H9 (cell line): ENCODE results near the gene HIGD2A. TPM values are rescaled to one million over a fixed set of nuclear protein-coding genes. Genes with fewer than 3 reads are reported as not detected.

ENCODE experiments used
- DNase-seq: peaks from one replicate; pipeline ENCODE4 v3.0.0-alpha.2; 2017
- H2AFZ ChIP-seq: one replicate; pipeline ENCODE4 v1.6.1; 2013; ENCODE audit warnings: mild to moderate bottlenecking, low read length, control low read depth, moderate library complexity
- H2AK5ac ChIP-seq: 2 replicates; pipeline ENCODE4 v1.6.1; 2013; ENCODE audit warnings: low read length, control low read depth, mixed read lengths; ENCODE audit not compliant: insufficient read length
- H2BK120ac ChIP-seq: one replicate; pipeline ENCODE4 v1.6.1; 2013; ENCODE audit warnings: low read depth, mild to moderate bottlenecking, low read length, control low read depth, inconsistent platforms; ENCODE audit not compliant: poor library complexity, severe bottlenecking
- H2BK12ac ChIP-seq: 2 replicates; pipeline ENCODE4 v1.6.1; 2013; ENCODE audit warnings: low read length, control low read depth, mixed read lengths, low read depth; ENCODE audit not compliant: insufficient read length
- H2BK15ac ChIP-seq: 2 replicates; pipeline ENCODE4 v1.6.1; 2013; ENCODE audit warnings: low read depth, low read length, control low read depth
- H2BK20ac ChIP-seq: one replicate; pipeline ENCODE4 v1.6.1; 2013; ENCODE audit warnings: low read depth, mild to moderate bottlenecking, low read length, control low read depth, inconsistent platforms; ENCODE audit not compliant: poor library complexity, severe bottlenecking
- H2BK5ac ChIP-seq: 2 replicates; pipeline ENCODE4 v1.6.1; 2013; ENCODE audit warnings: low read length, control low read depth, mixed read lengths; ENCODE audit not compliant: insufficient read length
- H3K14ac ChIP-seq: 2 replicates; pipeline ENCODE4 v1.6.1; 2013; ENCODE audit warnings: low read length, control low read depth; ENCODE audit not compliant: insufficient read depth
- H3K18ac ChIP-seq: 2 replicates; pipeline ENCODE4 v1.6.1; 2013; ENCODE audit warnings: low read depth, mild to moderate bottlenecking, mixed read lengths, low read length, control low read depth; ENCODE audit not compliant: insufficient read length
- H3K23ac ChIP-seq: 2 replicates; pipeline ENCODE4 v1.6.1; 2013; ENCODE audit warnings: low read length, control low read depth, mixed read lengths, low read depth; ENCODE audit not compliant: insufficient read length
- H3K23me2 ChIP-seq: 2 replicates; pipeline ENCODE4 v1.6.1; 2013; ENCODE audit warnings: low read depth, mild to moderate bottlenecking, mixed read lengths, low read length, control low read depth; ENCODE audit not compliant: insufficient read length, poor library complexity, severe bottlenecking
- H3K27ac ChIP-seq: 2 replicates; pipeline ENCODE4 v1.5.1; 2013; ENCODE audit warnings: low read length, control low read depth, mixed read lengths, low read depth; ENCODE audit not compliant: insufficient read length
- H3K27me3 ChIP-seq: 2 replicates; pipeline ENCODE4 v1.6.1; 2013; ENCODE audit warnings: low read length, control low read depth, inconsistent platforms; ENCODE audit not compliant: insufficient read depth
- H3K4ac ChIP-seq: 2 replicates; pipeline ENCODE4 v1.6.1; 2013; ENCODE audit warnings: low read depth, mild to moderate bottlenecking, control low read depth, inconsistent platforms, low read length, moderate library complexity
- H3K4me1 ChIP-seq: 2 replicates; pipeline ENCODE4 v1.6.1; 2013; ENCODE audit warnings: low read length, control low read depth, inconsistent platforms; ENCODE audit not compliant: insufficient read depth
- H3K4me2 ChIP-seq: 2 replicates; pipeline ENCODE4 v1.6.1; 2013; ENCODE audit warnings: low read length, control low read depth, mixed read lengths; ENCODE audit not compliant: insufficient read length, insufficient read depth
- H3K56ac ChIP-seq: 2 replicates; pipeline ENCODE4 v1.6.1; 2013; ENCODE audit warnings: low read depth, mild to moderate bottlenecking, mixed read lengths, low read length, control low read depth; ENCODE audit not compliant: insufficient read length
- H3K79me1 ChIP-seq: 2 replicates; pipeline ENCODE4 v1.6.1; 2013; ENCODE audit warnings: low read depth, mild to moderate bottlenecking, moderate library complexity, low read length, control low read depth, inconsistent platforms; ENCODE audit not compliant: insufficient read depth, poor library complexity, severe bottlenecking
- H3K79me2 ChIP-seq: 2 replicates; pipeline ENCODE4 v1.6.1; 2013; ENCODE audit warnings: low read length, control low read depth, inconsistent platforms; ENCODE audit not compliant: insufficient read depth
- H3K9ac ChIP-seq: 2 replicates; pipeline ENCODE4 v1.6.1; 2013; ENCODE audit warnings: low read length, control low read depth, mixed read lengths; ENCODE audit not compliant: insufficient read length; ENCODE audit errors: extremely low read depth
- H3K9me3 ChIP-seq: one replicate; pipeline ENCODE4 v1.6.1; 2013; ENCODE audit warnings: low read depth, low read length, inconsistent platforms; ENCODE audit not compliant: control insufficient read depth
- H3T11ph ChIP-seq: one replicate; pipeline ENCODE4 v1.6.1; 2013; ENCODE audit warnings: mild to moderate bottlenecking, low read length, control low read depth, inconsistent platforms
- H4K20me1 ChIP-seq: one replicate; pipeline ENCODE4 v1.6.1; 2013; ENCODE audit not compliant: control insufficient read depth, insufficient read length, insufficient read depth
- H4K5ac ChIP-seq: 2 replicates; pipeline ENCODE4 v1.6.1; 2013; ENCODE audit warnings: low read depth, mild to moderate bottlenecking, mixed read lengths, low read length, control low read depth; ENCODE audit not compliant: insufficient read length
- H4K8ac ChIP-seq: replicated peaks from 2 replicates; pipeline ENCODE4 v1.6.1; 2013; ENCODE audit warnings: low read length, control low read depth, mixed read lengths, low read depth; ENCODE audit not compliant: insufficient read length
- H4K91ac ChIP-seq: 2 replicates; pipeline ENCODE4 v1.6.1; 2013; ENCODE audit warnings: low read depth, mild to moderate bottlenecking, moderate library complexity, mixed read lengths, low read length, control low read depth; ENCODE audit not compliant: insufficient read length
- H3K27ac Mint-ChIP-seq, 3 experiments: 2 replicates in 2 of 3; 3 replicates in 1 of 3; pipeline ENCODE4 v1.8.0; 2020 to 2021; ENCODE audit warnings: mixed read lengths in 3 of 3, mild to moderate bottlenecking in 1 of 3, moderate library complexity in 1 of 3
- H3K27me3 Mint-ChIP-seq: 2 replicates; pipeline ENCODE4 v1.8.0; 2021; ENCODE audit warnings: low read depth, mild to moderate bottlenecking, moderate library complexity, mixed read lengths
- H3K36me3 Mint-ChIP-seq, 3 experiments: 2 replicates in 2 of 3; 3 replicates in 1 of 3; pipeline ENCODE4 v1.8.0; 2020 to 2021; ENCODE audit warnings: low read depth in 3 of 3, mixed read lengths in 3 of 3; ENCODE audit not compliant: insufficient read depth in 1 of 3
- H3K4me1 Mint-ChIP-seq, 2 experiments: 2 replicates each; pipeline ENCODE4 v1.8.0; 2020; ENCODE audit warnings: mixed read lengths in 2 of 2
- H3K4me3 Mint-ChIP-seq, 2 experiments: 2 replicates in 1 of 2; 3 replicates in 1 of 2; pipeline ENCODE4 v1.8.0; 2020 to 2021; ENCODE audit warnings: mild to moderate bottlenecking in 2 of 2, mixed read lengths in 2 of 2, moderate library complexity in 1 of 2
- H3K9me3 Mint-ChIP-seq, 2 experiments: 2 replicates in 1 of 2; 3 replicates in 1 of 2; pipeline ENCODE4 v1.8.0; 2020; ENCODE audit warnings: mild to moderate bottlenecking in 2 of 2, mixed read lengths in 2 of 2, moderate library complexity in 1 of 2
- WGBS: extraction: QIAGEN DNeasy Blood & Tissue Kit; methylation state at CpG from one replicate; pipeline ENCODE4 v1.1.7; 2013; ENCODE audit warnings: missing lambda C conversion rate, low lambda C conversion rate, mixed read lengths; ENCODE audit not compliant: insufficient read length; ENCODE audit errors: extremely low coverage; 5-methylcytosine and 5-hydroxymethylcytosine counted together
- total RNA-seq: library from RNA; stranded (reverse); gene quantifications from 2 replicates; pipeline ENCODE4 v1.2.1, GENCODE V29; 2021
- TF ChIP-seq, protein P1 (sequence below): fragments of 200-600 bp; sonication (generic); conservative IDR thresholded peaks from 3 replicates; pipeline ENCODE4 v1.8.0; 2021; ENCODE audit warnings: antibody characterized with exemption, mild to moderate bottlenecking

HIGD2A gene
- total RNA-seq, 1 experiment from 2014 or later = 92.3 TPM

GRCh38 chr5:176356179-176356566, 32.4 kb upstream of the HIGD2A start:
- H3K14ac ChIP-seq = no peak overlapping the region
- H3K79me2 ChIP-seq = peaks cover 8% of the 10 kb centered on the region; the same call in 1 of the 2 replicates
- no peak overlapping the region for H2BK15ac ChIP-seq
- H3K23ac ChIP-seq = no peak overlapping the region
- no peak overlapping the region for H2BK20ac ChIP-seq
- Mint-ChIP-seq H3K4me1 (peaks cover 6 to 10% of the 10 kb centered on the region in 2 experiments), H3K4me3 (no peak overlapping the region), H3K9me3 (no peaks in the 10 kb centered on the region), H3K27me3 (no peaks in the 10 kb centered on the region), H3K27ac (peak overlapping the region in 1 of 3 experiments; percentile 76; a peak in 1 of 7 replicates), H3K36me3 (peaks cover 38 to 83% (median 69%) of the 10 kb centered on the region in 3 experiments)
- no peak overlapping the region for H2BK12ac ChIP-seq
- no peak for DNase-seq
- no peak overlapping the region for H4K8ac ChIP-seq
- no peak overlapping the region for H3K4me2 ChIP-seq
- no CpG with 5 or more reads among the region's 3 CpGs for WGBS
- H3K27me3 ChIP-seq = no peaks in the 10 kb centered on the region
- no peaks in the 10 kb centered on the region for H4K20me1 ChIP-seq
- no peak overlapping the region for H2AK5ac ChIP-seq
- TF ChIP-seq, protein P1, sequence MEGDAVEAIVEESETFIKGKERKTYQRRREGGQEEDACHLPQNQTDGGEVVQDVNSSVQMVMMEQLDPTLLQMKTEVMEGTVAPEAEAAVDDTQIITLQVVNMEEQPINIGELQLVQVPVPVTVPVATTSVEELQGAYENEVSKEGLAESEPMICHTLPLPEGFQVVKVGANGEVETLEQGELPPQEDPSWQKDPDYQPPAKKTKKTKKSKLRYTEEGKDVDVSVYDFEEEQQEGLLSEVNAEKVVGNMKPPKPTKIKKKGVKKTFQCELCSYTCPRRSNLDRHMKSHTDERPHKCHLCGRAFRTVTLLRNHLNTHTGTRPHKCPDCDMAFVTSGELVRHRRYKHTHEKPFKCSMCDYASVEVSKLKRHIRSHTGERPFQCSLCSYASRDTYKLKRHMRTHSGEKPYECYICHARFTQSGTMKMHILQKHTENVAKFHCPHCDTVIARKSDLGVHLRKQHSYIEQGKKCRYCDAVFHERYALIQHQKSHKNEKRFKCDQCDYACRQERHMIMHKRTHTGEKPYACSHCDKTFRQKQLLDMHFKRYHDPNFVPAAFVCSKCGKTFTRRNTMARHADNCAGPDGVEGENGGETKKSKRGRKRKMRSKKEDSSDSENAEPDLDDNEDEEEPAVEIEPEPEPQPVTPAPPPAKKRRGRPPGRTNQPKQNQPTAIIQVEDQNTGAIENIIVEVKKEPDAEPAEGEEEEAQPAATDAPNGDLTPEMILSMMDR = no peak
- H3K9ac ChIP-seq = no peak overlapping the region
- H3K27ac ChIP-seq = no peak overlapping the region
- peaks cover 2% of the 10 kb centered on the region for H3K23me2 ChIP-seq
- no peaks in the 10 kb centered on the region for H3K79me1 ChIP-seq
- H3K56ac ChIP-seq = no peak overlapping the region
- no peak overlapping the region for H4K91ac ChIP-seq
- H3K9me3 ChIP-seq = no peaks in the 10 kb centered on the region
- H3K4ac ChIP-seq = no peak overlapping the region
- no peaks in the 10 kb centered on the region; the same call in 1 of the 2 replicates for H3K4me1 ChIP-seq
- H2AFZ ChIP-seq = no peak overlapping the region
- no peak overlapping the region for H3T11ph ChIP-seq
- H4K5ac ChIP-seq = no peak overlapping the region
- H3K18ac ChIP-seq = no peak overlapping the region
- H2BK120ac ChIP-seq = no peak overlapping the region
- no peak overlapping the region for H2BK5ac ChIP-seq
